CD14-positive monocyte (primary cell): ENCODE data around the gene SPATA9. TPM values are rescaled to one million over a fixed set of nuclear protein-coding genes. Genes with fewer than 3 reads are reported as not detected.

Source experiments
- DNase-seq, 3 donors: peaks; one replicate each; pipeline ENCODE4 v3.0.0-alpha.2; 2011 to 2022
- H2AFZ ChIP-seq: 2 replicates; pipeline ENCODE4 v1.6.0; 2012; ENCODE audit warnings: mild to moderate bottlenecking, low read depth, low read length, inconsistent platforms; ENCODE audit not compliant: insufficient read depth, poor library complexity, severe bottlenecking
- H3K27ac ChIP-seq, 2 donors: 1 replicate in 1 of 2; 2 replicates in 1 of 2; pipeline ENCODE4 v1.5.1; 2012 to 2013; ENCODE audit warnings: low read length in 2 of 2, control low read depth in 1 of 2, inconsistent platforms in 1 of 2, low read depth in 1 of 2, mild to moderate bottlenecking in 1 of 2
- H3K27me3 ChIP-seq, 2 donors: one replicate each; pipeline versions ENCODE4 v1.6.0 to v1.6.1; 2011 to 2013; ENCODE audit warnings: low read length in 2 of 2; ENCODE audit not compliant: control insufficient read depth in 2 of 2, insufficient read depth in 2 of 2
- H3K36me3 ChIP-seq, 2 donors: replicated peaks in 1 of 2; 1 replicate in 1 of 2; 2 replicates in 1 of 2; pipeline versions ENCODE4 v1.5.1 to v1.6.1; 2012 to 2013; ENCODE audit warnings: low read length in 2 of 2, control low read depth in 1 of 2, inconsistent platforms in 1 of 2, mild to moderate bottlenecking in 1 of 2; ENCODE audit not compliant: insufficient read depth in 2 of 2, control insufficient read depth in 1 of 2
- H3K4me1 ChIP-seq, 2 donors: 1 replicate in 1 of 2; 2 replicates in 1 of 2; pipeline versions ENCODE4 v1.5.1 to v1.6.1; 2012 to 2013; ENCODE audit warnings: low read length in 2 of 2, control low read depth in 1 of 2, inconsistent platforms in 1 of 2, mild to moderate bottlenecking in 1 of 2, moderate library complexity in 1 of 2; ENCODE audit not compliant: insufficient read depth in 2 of 2, control insufficient read depth in 1 of 2
- H3K4me2 ChIP-seq: replicated peaks from 2 replicates; pipeline ENCODE3; 2012; ENCODE audit warnings: low read length, moderate library complexity, mild to moderate bottlenecking; ENCODE audit not compliant: poor library complexity, severe bottlenecking; ENCODE audit errors: extremely low read depth
- H3K4me3 ChIP-seq, 3 experiments: fragments of 200-600 bp in 1 of 3; sonication (generic) in 1 of 3; replicated peaks in 1 of 3; 1 replicate in 2 of 3; 2 replicates in 1 of 3; pipeline ENCODE4 v1.5.1; 2011 to 2013; ENCODE audit warnings: low read length in 3 of 3, mild to moderate bottlenecking in 3 of 3, control low read depth in 2 of 3, low read depth in 2 of 3, inconsistent platforms in 1 of 3, moderate library complexity in 1 of 3
- H3K79me2 ChIP-seq: 2 replicates; pipeline ENCODE4 v1.6.0; 2012; ENCODE audit warnings: mild to moderate bottlenecking, control low read depth, inconsistent platforms, low read length, moderate library complexity; ENCODE audit not compliant: insufficient read depth
- H3K9ac ChIP-seq: 2 replicates; pipeline ENCODE4 v1.6.0; 2017; ENCODE audit warnings: low read length, mild to moderate bottlenecking; ENCODE audit not compliant: insufficient read depth, poor library complexity, severe bottlenecking
- H3K9me3 ChIP-seq, 2 donors: replicated peaks in 1 of 2; 1 replicate in 1 of 2; 2 replicates in 1 of 2; pipeline versions ENCODE4 v1.5.1 to v1.6.1; 2012 to 2013; ENCODE audit warnings: low read length in 2 of 2, control low read depth in 1 of 2; ENCODE audit not compliant: control insufficient read depth in 1 of 2, insufficient read depth in 1 of 2
- H4K20me1 ChIP-seq: 2 replicates; pipeline ENCODE4 v1.6.0; 2012; ENCODE audit warnings: mild to moderate bottlenecking, low read length, control low read depth, moderate library complexity; ENCODE audit not compliant: insufficient read depth
- H3K27ac Mint-ChIP-seq, 7 donors: one replicate each; pipeline ENCODE4 v1.8.0; 2020; ENCODE audit warnings: mild to moderate bottlenecking in 7 of 7, mixed read lengths in 7 of 7, moderate library complexity in 6 of 7, inconsistent platforms in 2 of 7
- H3K27me3 Mint-ChIP-seq, 3 donors: one replicate each; pipeline ENCODE4 v1.8.0; 2021 to 2022; ENCODE audit warnings: low read depth in 3 of 3, mild to moderate bottlenecking in 3 of 3, mixed read lengths in 3 of 3, moderate library complexity in 3 of 3, inconsistent platforms in 1 of 3
- H3K36me3 Mint-ChIP-seq, 2 donors: one replicate each; pipeline ENCODE4 v1.8.0; 2020; ENCODE audit warnings: mixed read lengths in 2 of 2, inconsistent platforms in 1 of 2, mild to moderate bottlenecking in 1 of 2
- H3K4me1 Mint-ChIP-seq: one replicate; pipeline ENCODE4 v1.8.0; 2020; ENCODE audit warnings: mild to moderate bottlenecking, mixed read lengths
- H3K4me3 Mint-ChIP-seq, 2 donors: one replicate each; pipeline ENCODE4 v1.8.0; 2020; ENCODE audit warnings: mild to moderate bottlenecking in 2 of 2, mixed read lengths in 2 of 2, moderate library complexity in 1 of 2
- H3K9me3 Mint-ChIP-seq, 7 donors: one replicate each; pipeline ENCODE4 v1.8.0; 2020 to 2022; ENCODE audit warnings: mixed read lengths in 7 of 7, mild to moderate bottlenecking in 6 of 7, moderate library complexity in 6 of 7, inconsistent platforms in 2 of 7
- intact Hi-C, 2 donors: fragments of 100-400 bp; cut with micrococcal nuclease; formaldehyde crosslinking; loops; one replicate each; pipeline versions ENCODE4 v1.15.0 to v1.15.1; 2023
- polyA plus RNA-seq, 3 donors: library from polyadenylated mRNA; depleted of rRNA in 1 of 3; unstranded in 2 of 3; stranded (reverse) in 1 of 3; fragments of 300-500 nt in 2 of 3; fragments of >200 nt in 1 of 3; fragmentation: Illumina TruSeq in 2 of 3; gene quantifications; 1 replicate in 2 of 3; 2 replicates in 1 of 3; pipeline ENCODE4 v1.2.3, GENCODE V29; 2012 to 2021
- TF ChIP-seq, protein P1 (sequence below): fragments of 200-600 bp; IDR thresholded peaks from one replicate; pipeline ENCODE4 v1.8.0; 2022; ENCODE audit warnings: antibody characterized with exemption, mild to moderate bottlenecking

Gene SPATA9
- polyA plus RNA-seq, 3 donors: not detected

DNA sequence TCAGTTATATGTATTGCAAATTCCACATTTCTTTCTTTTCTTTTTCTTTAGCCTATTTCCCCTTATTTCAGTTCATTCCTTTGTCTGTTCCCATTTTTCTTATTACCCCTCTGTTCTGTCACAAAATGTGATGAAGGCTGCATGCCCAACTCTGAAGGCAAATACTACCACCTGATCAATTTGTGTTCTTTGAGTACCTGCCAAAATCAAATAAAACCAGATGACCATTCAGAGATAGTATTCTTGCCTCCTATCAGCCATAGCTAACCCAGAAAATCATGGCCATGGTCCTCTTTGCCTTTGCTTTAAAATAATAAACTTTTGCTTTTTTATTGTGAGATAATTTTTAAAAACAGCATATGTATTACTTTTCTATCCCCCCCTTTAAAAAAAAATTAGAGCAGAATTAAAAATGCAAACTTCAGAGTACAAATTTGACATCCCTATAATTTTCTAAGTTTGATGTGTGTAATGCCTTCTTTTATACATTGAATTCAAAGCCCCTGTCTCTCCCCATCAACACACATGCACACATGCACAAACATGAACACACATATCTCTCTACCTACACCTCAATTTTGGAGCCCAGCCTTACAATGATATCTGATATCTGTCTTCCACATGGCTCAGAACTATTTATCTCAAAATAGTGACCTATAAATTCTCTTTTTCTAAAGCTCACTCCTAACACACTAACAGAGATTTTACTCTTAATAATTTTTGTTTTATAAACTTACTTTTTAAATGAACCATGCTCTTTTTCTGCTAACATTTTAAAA lies 32.8 kb downstream of the SPATA9 start:
- no peak overlapping the region for H3K27ac Mint-ChIP-seq
- no peaks in the 10 kb centered on the region for H3K36me3 ChIP-seq

DNA sequence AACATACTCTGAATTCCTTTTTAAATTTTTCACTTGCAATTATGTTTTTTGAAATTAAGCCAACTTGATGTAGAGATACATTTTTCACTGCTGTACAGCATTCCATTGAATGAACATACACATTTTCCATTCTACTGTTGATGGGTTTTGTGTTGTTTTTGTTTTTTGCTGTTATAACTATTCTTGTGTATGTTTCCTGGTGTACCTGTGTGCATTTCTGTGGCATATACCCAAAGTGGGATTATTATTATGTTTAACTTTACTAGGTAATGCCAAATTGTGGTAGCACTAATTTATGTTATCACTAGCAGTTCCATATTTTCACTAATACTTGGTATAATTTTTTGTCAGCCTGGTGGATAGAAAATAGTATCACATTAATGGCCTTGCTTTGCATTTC lies 33.5 kb downstream of the SPATA9 start:
- H3K4me1 ChIP-seq: peaks cover 12% of the 10 kb centered on the region in 2 donors
- Mint-ChIP-seq H3K9me3 (peaks cover 0 to 1% (median 0%) of the 10 kb centered on the region in 7 donors), H3K27ac (no peak overlapping the region), H3K27me3 (no peaks in the 10 kb centered on the region), H3K36me3 (no peaks in the 10 kb centered on the region), H3K4me3 (no peak overlapping the region), H3K4me1 (peaks cover 12% of the 10 kb centered on the region)
- TF ChIP-seq, protein P1, sequence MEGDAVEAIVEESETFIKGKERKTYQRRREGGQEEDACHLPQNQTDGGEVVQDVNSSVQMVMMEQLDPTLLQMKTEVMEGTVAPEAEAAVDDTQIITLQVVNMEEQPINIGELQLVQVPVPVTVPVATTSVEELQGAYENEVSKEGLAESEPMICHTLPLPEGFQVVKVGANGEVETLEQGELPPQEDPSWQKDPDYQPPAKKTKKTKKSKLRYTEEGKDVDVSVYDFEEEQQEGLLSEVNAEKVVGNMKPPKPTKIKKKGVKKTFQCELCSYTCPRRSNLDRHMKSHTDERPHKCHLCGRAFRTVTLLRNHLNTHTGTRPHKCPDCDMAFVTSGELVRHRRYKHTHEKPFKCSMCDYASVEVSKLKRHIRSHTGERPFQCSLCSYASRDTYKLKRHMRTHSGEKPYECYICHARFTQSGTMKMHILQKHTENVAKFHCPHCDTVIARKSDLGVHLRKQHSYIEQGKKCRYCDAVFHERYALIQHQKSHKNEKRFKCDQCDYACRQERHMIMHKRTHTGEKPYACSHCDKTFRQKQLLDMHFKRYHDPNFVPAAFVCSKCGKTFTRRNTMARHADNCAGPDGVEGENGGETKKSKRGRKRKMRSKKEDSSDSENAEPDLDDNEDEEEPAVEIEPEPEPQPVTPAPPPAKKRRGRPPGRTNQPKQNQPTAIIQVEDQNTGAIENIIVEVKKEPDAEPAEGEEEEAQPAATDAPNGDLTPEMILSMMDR: no peak
- no peaks in the 10 kb centered on the region for H4K20me1 ChIP-seq
- H3K9ac ChIP-seq: no peak overlapping the region
- no peak overlapping the region for H2AFZ ChIP-seq
- H3K4me3 ChIP-seq: no peak overlapping the region
- no peaks in the 10 kb centered on the region for H3K36me3 ChIP-seq
- no peaks in the 10 kb centered on the region for H3K9me3 ChIP-seq
- H3K27me3 ChIP-seq: no peaks in the 10 kb centered on the region
- intact Hi-C loops: loop anchor here (5.0 kb wide), 2 partner anchors 97 to 198 kb away; partner anchors contain the start of gene SKIC3 (in 1 of the 2)
- H3K27ac ChIP-seq: no peak overlapping the region
- DNase-seq: no peak
- H3K4me2 ChIP-seq: no peak overlapping the region
- H3K79me2 ChIP-seq: no peaks in the 10 kb centered on the region

More for the DNA sequence above, 32.8 kb downstream of the SPATA9 start:
- H3K27me3 Mint-ChIP-seq: no peaks in the 10 kb centered on the region
- intact Hi-C loops: loop anchor here (5.0 kb wide), 2 partner anchors 98 to 197 kb away; partner anchors contain the start of gene SKIC3 (in 1 of the 2)
- H3K36me3 Mint-ChIP-seq: no peaks in the 10 kb centered on the region
- Histone ChIP-seq H3K27me3 (no peaks in the 10 kb centered on the region), H3K9me3 (no peaks in the 10 kb centered on the region), H3K4me2 (no peak overlapping the region), H3K9ac (no peak overlapping the region), H3K4me1 (peaks cover 11 to 12% of the 10 kb centered on the region in 2 donors), H3K27ac (no peak overlapping the region), H4K20me1 (no peaks in the 10 kb centered on the region), H3K79me2 (no peaks in the 10 kb centered on the region), H2AFZ (no peak overlapping the region), H3K4me3 (no peak overlapping the region)
- no peak for DNase-seq
- H3K4me1 Mint-ChIP-seq: peaks cover 10% of the 10 kb centered on the region
- H3K9me3 Mint-ChIP-seq: peaks cover 0 to 1% (median 0%) of the 10 kb centered on the region in 7 donors
- TF ChIP-seq, protein P1: no peak
- no peak overlapping the region for H3K4me3 Mint-ChIP-seq
